Natural killer cell treated with Interleukin-12 subunit alpha and Interleukin-12 subunit beta and Interleukin-15 and Interleukin-18, amount 100 ng/mL, for 72 hours (primary cell): ENCODE measurements around the gene GNPNAT1. TPM values are rescaled to one million over a fixed set of nuclear protein-coding genes. Genes with fewer than 3 reads are reported as not detected.

Experiments
- ATAC-seq, 2 donors: fragments of 150-1000 bp; cut with Tn5 transposase in 1 of 2; sonication (Bioruptor Pico), chemical (Tn5 transposase) in 1 of 2; 2 replicates each; pipeline ENCODE4 v1.10.0; 2021
- DNase-seq: peaks from one replicate; pipeline ENCODE4 v3.0.0; 2022; ENCODE audit warnings: low spot score
- H3K27ac Mint-ChIP-seq, 2 donors: 1 replicate in 1 of 2; 2 replicates in 1 of 2; pipeline ENCODE4 v1.8.0; 2022; ENCODE audit warnings: mixed read lengths in 2 of 2, mild to moderate bottlenecking in 1 of 2, moderate library complexity in 1 of 2
- H3K27me3 Mint-ChIP-seq, 2 donors: 1 replicate in 1 of 2; 2 replicates in 1 of 2; pipeline ENCODE4 v1.8.0; 2022; ENCODE audit warnings: mixed read lengths in 2 of 2
- H3K36me3 Mint-ChIP-seq: one replicate; pipeline ENCODE4 v1.8.0; 2022; ENCODE audit warnings: mixed read lengths
- H3K4me1 Mint-ChIP-seq, 2 donors: 1 replicate in 1 of 2; 2 replicates in 1 of 2; pipeline ENCODE4 v1.8.0; 2022; ENCODE audit warnings: low read depth in 2 of 2, mixed read lengths in 2 of 2, mild to moderate bottlenecking in 1 of 2
- H3K4me3 Mint-ChIP-seq: one replicate; pipeline ENCODE4 v1.8.0; 2022; ENCODE audit warnings: mixed read lengths
- H3K9me3 Mint-ChIP-seq: 2 replicates; pipeline ENCODE4 v1.8.0; 2022; ENCODE audit warnings: mixed read lengths
- total RNA-seq, 2 donors: library from RNA; stranded (reverse); gene quantifications; one replicate each; pipeline ENCODE4 v1.2.3, GENCODE V29; 2022

The GNPNAT1 gene
- 10 to 100 TPM; 25.9 to 31.4 TPM for total RNA-seq

- Mint-ChIP-seq H3K4me1 (peaks cover 30 to 42% of the 10 kb centered on the region in 2 donors), H3K27me3 (no peaks in the 10 kb centered on the region), H3K4me3 (peak within 1 kb of the TSS; percentile 94), H3K9me3 (no peaks in the 10 kb centered on the region), H3K27ac (peak within 1 kb of the TSS; percentile 75 to 88), H3K36me3 (peaks cover 8% of the 10 kb centered on the region)
- peak; percentile 98 for DNase-seq
- ATAC-seq, result peak; percentile 99
Observed at GRCh38 chr14:52791223-52792096, at the start of gene GNPNAT1. Gene GNPNAT1, minus strand, starts transcription at chr14:52791607. Its CDS starts 6,957 bp downstream, at chr14:52784650.

GRCh38 chr14:52840877-52841276 is 49.5 kb upstream of the GNPNAT1 start:
- no peak for DNase-seq
- Mint-ChIP-seq H3K27ac (no peak overlapping the region), H3K27me3 (no peaks in the 10 kb centered on the region), H3K36me3 (no peaks in the 10 kb centered on the region), H3K9me3 (no peaks in the 10 kb centered on the region), H3K4me1 (no peaks in the 10 kb centered on the region), H3K4me3 (no peak overlapping the region)
- peak in 1 of 2 donors; percentile 36 for ATAC-seq

GRCh38 chr14:52837451-52837850 is 46.0 kb upstream of the GNPNAT1 start:
- Mint-ChIP-seq H3K4me1 (no peaks in the 10 kb centered on the region), H3K27me3 (no peaks in the 10 kb centered on the region), H3K4me3 (no peak overlapping the region), H3K9me3 (no peaks in the 10 kb centered on the region), H3K36me3 (no peaks in the 10 kb centered on the region), H3K27ac (no peak overlapping the region)
- DNase-seq (no peak), ATAC-seq (no peak)

GRCh38 chr14:52836063-52836462 is 44.7 kb upstream of the GNPNAT1 start:
- Mint-ChIP-seq H3K4me1 (no peaks in the 10 kb centered on the region), H3K36me3 (no peaks in the 10 kb centered on the region), H3K9me3 (no peaks in the 10 kb centered on the region), H3K4me3 (no peak overlapping the region), H3K27me3 (no peaks in the 10 kb centered on the region), H3K27ac (no peak overlapping the region)
- ATAC-seq (no peak), DNase-seq (no peak)

GRCh38 chr14:52835122-52835903 is 43.9 kb upstream of the GNPNAT1 start:
- H3K4me1 Mint-ChIP-seq, result no peaks in the 10 kb centered on the region
- no peak for DNase-seq
- no peaks in the 10 kb centered on the region for H3K9me3 Mint-ChIP-seq
- H3K27ac Mint-ChIP-seq, result no peak overlapping the region
- no peaks in the 10 kb centered on the region for H3K36me3 Mint-ChIP-seq
- ATAC-seq, result no peak
- no peaks in the 10 kb centered on the region for H3K27me3 Mint-ChIP-seq
- no peak overlapping the region for H3K4me3 Mint-ChIP-seq

GRCh38 chr14:52834440-52834842 is 43.0 kb upstream of the GNPNAT1 start:
- no peaks in the 10 kb centered on the region for H3K27me3 Mint-ChIP-seq
- H3K9me3 Mint-ChIP-seq, result no peaks in the 10 kb centered on the region
- H3K4me3 Mint-ChIP-seq, result no peak overlapping the region
- no peak overlapping the region for H3K27ac Mint-ChIP-seq
- no peaks in the 10 kb centered on the region for H3K4me1 Mint-ChIP-seq
- ATAC-seq (no peak), DNase-seq (no peak)
- no peaks in the 10 kb centered on the region for H3K36me3 Mint-ChIP-seq

- no peak for ATAC-seq
- no peak overlapping the region for H3K4me3 Mint-ChIP-seq
Observed at GRCh38 chr14:52833891-52834290, 42.5 kb upstream of the GNPNAT1 start.

GRCh38 chr14:52829527-52830185 is 38.2 kb upstream of the GNPNAT1 start:
- Mint-ChIP-seq H3K27ac (no peak overlapping the region), H3K36me3 (no peaks in the 10 kb centered on the region), H3K27me3 (no peaks in the 10 kb centered on the region), H3K9me3 (no peaks in the 10 kb centered on the region), H3K4me1 (no peaks in the 10 kb centered on the region), H3K4me3 (no peak overlapping the region)
- ATAC-seq (no peak), DNase-seq (no peak)

More at GRCh38 chr14:52833891-52834290, 42.5 kb upstream of the GNPNAT1 start:
- Mint-ChIP-seq H3K9me3 (no peaks in the 10 kb centered on the region), H3K27me3 (no peaks in the 10 kb centered on the region), H3K36me3 (no peaks in the 10 kb centered on the region), H3K4me1 (no peaks in the 10 kb centered on the region), H3K27ac (no peak overlapping the region)
- DNase-seq, result no peak

GRCh38 chr14:52827426-52827825 is 36.0 kb upstream of the GNPNAT1 start:
- DNase-seq (no peak), ATAC-seq (no peak)
- no peak overlapping the region for H3K27ac Mint-ChIP-seq
- no peaks in the 10 kb centered on the region for H3K4me1 Mint-ChIP-seq
- no peaks in the 10 kb centered on the region for H3K9me3 Mint-ChIP-seq
- no peak overlapping the region for H3K4me3 Mint-ChIP-seq
- H3K27me3 Mint-ChIP-seq, result no peaks in the 10 kb centered on the region
- no peaks in the 10 kb centered on the region for H3K36me3 Mint-ChIP-seq

GRCh38 chr14:52825085-52825484 is 33.7 kb upstream of the GNPNAT1 start:
- Mint-ChIP-seq H3K27me3 (no peaks in the 10 kb centered on the region), H3K27ac (no peak overlapping the region), H3K4me3 (no peak overlapping the region), H3K36me3 (no peaks in the 10 kb centered on the region), H3K4me1 (no peaks in the 10 kb centered on the region), H3K9me3 (no peaks in the 10 kb centered on the region)
- peak in 1 of 2 donors; percentile 58 for ATAC-seq
- DNase-seq, result no peak

- H3K9me3 Mint-ChIP-seq, result no peaks in the 10 kb centered on the region
Observed at GRCh38 chr14:52824462-52824861, 33.1 kb upstream of the GNPNAT1 start.

GRCh38 chr14:52821805-52822250 is 30.4 kb upstream of the GNPNAT1 start:
- ATAC-seq (no peak), DNase-seq (no peak)
- H3K4me1 Mint-ChIP-seq, result no peaks in the 10 kb centered on the region
- no peaks in the 10 kb centered on the region for H3K27me3 Mint-ChIP-seq
- no peak overlapping the region for H3K4me3 Mint-ChIP-seq
- H3K9me3 Mint-ChIP-seq, result no peaks in the 10 kb centered on the region
- H3K27ac Mint-ChIP-seq, result no peak overlapping the region
- no peaks in the 10 kb centered on the region for H3K36me3 Mint-ChIP-seq

More at GRCh38 chr14:52824462-52824861, 33.1 kb upstream of the GNPNAT1 start:
- no peaks in the 10 kb centered on the region for H3K36me3 Mint-ChIP-seq
- no peaks in the 10 kb centered on the region for H3K4me1 Mint-ChIP-seq
- no peak overlapping the region for H3K27ac Mint-ChIP-seq
- ATAC-seq, result no peak
- no peak for DNase-seq
- H3K27me3 Mint-ChIP-seq, result no peaks in the 10 kb centered on the region
- no peak overlapping the region for H3K4me3 Mint-ChIP-seq

- DNase-seq, result no peak
- H3K36me3 Mint-ChIP-seq, result no peaks in the 10 kb centered on the region
- no peaks in the 10 kb centered on the region for H3K27me3 Mint-ChIP-seq
- no peak overlapping the region for H3K27ac Mint-ChIP-seq
- peaks cover 0 to 2% of the 10 kb centered on the region in 2 donors for H3K4me1 Mint-ChIP-seq
- no peak for ATAC-seq
- no peaks in the 10 kb centered on the region for H3K9me3 Mint-ChIP-seq
- H3K4me3 Mint-ChIP-seq, result no peak overlapping the region
Observed at GRCh38 chr14:52808101-52808500, 16.7 kb upstream of the GNPNAT1 start.
